Cerebellar nuclear complex (tissue), 1 donor: ENCODE results near the gene COMMD1.
"Not testable (repeated sequence)": the region's sequence is repeated elsewhere in the genome, so short reads cannot be mapped to it uniquely, and the experiment has no call there.

Experiments
- DNase-seq, 2 experiments: peaks; one replicate each; lab custom pipeline; 2025; lab: John Stamatoyannopoulos, UW

COMMD1 gene

DNA sequence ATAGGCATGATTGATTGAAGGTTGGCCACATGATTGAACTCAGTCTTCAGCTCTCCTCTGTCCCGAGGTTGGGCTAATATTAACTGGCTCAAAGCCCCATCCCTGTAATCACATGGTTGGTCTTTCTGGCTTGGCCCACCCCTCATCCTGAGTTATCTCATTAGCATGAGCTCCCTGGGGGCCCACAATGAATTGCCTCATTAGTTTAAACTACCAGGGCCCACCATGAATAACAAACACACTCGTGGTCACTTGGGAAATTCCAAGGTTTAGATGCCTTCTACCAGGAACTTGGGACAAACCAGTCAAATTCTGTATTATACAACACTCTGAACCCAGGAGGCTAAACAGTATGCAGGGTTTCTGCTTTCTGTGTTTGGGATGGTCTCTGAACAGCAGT, 168.8 kb downstream of the COMMD1 start:
- no peak for DNase-seq

DNA sequence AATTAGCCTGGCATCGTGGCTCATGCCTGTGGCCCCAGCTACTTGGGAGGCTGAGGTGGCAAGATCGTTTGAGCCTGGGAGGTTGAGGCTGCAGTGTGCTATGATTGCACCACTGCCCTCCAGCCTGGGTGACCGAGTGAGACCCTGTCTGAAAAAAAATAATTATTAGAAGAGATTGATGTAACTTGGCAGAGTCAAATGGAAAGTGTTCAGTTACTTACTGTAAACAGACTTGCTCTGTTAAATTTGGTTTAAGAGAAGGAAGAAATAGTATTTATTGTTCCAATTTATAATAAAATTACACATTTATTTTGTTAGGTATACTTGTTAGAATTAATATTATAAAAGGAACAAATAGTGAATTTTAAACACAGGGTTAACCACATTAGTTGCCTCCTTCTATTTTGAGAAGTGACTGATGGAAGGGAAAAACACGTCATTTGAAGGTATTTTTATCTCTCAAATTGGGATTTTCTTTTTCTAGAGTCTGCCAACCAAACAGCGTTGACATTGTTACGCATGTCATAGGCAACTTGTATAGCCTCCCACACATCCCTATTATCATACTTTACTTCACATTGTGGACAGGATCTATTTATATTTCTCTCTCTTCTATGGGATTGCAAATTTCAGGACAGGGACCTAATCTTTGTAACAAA, 171.6 kb downstream of the COMMD1 start:
- no peak for DNase-seq

DNA sequence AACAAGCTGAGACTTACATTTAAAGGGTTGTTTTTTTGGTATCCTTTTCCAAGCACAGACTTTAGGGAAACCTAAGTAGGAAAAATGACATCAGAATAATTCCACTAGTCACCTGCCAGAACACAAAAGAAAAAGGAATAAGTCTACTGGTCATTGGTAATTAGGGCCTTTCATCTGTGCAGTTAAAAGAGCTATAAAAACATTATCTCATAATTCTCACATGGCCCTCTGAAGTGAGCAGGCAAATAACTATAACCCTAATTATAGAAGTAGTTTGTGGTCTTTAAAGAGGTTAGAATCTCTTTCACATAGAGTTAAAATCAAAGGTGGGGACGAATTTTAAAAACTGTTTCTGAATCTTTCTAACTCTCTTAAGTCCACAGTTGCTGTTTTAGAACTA, 179.3 kb downstream of the COMMD1 start:
- DNase-seq, result no peak

DNA sequence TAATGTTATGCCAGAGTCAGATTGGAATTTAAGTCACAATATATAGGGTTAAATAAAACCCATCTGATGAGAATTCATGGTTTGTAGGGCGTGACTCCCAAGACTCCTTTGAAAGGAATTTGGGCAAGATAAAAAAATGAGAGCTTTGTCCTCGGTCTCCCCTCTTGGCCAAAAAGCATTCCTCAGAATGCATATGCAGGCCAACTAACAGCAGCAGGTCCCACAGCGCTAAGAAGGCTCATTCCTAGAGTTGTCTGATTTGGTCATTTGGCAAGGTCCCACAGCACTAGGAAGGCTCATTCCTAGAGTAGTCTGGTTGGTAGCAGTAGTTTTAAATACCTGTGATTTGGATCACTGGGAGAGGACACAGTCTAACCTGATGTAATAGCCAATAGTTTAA, 184.2 kb downstream of the COMMD1 start:
- DNase-seq, result no peak

DNA sequence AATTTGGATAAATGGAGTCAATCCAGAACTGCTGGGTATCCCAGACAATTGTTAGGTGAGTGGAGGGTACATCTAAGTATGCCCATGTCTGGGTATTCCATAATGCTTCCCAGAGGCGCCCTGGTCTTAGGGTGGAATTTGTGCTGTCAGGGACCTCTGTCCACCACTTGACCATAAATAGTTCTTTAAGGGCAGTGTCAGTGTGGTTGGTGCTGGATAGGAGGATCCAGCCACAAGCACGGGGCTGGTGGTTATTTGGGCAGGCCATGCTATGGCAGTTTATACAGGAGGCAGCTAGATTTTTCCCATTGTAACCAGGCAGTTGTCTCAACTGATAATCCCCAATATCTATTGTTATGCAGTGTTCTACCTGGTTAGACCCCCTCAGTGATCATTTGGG, 186.0 kb downstream of the COMMD1 start:
- DNase-seq, result no peak

DNA sequence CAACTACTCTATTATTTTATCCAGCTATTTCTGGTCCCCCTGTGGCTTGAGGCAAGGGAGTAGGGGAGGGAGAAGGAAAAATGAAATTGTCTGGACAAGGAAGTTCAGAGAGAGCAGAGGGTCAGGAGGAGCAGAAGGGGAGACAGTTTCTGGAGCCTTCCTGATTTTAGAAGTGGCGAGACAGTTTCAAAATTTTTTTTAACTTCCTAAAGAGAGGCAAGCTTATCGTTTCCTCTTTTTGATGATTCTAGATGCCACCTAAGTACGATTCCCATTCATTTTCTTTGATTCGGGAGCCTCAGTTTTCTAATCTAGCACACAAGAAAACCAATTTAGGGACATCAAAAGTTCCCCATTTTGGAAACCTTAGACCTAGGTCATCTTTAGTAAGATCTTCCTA, 193.6 kb downstream of the COMMD1 start:
- DNase-seq, result no peak

DNA sequence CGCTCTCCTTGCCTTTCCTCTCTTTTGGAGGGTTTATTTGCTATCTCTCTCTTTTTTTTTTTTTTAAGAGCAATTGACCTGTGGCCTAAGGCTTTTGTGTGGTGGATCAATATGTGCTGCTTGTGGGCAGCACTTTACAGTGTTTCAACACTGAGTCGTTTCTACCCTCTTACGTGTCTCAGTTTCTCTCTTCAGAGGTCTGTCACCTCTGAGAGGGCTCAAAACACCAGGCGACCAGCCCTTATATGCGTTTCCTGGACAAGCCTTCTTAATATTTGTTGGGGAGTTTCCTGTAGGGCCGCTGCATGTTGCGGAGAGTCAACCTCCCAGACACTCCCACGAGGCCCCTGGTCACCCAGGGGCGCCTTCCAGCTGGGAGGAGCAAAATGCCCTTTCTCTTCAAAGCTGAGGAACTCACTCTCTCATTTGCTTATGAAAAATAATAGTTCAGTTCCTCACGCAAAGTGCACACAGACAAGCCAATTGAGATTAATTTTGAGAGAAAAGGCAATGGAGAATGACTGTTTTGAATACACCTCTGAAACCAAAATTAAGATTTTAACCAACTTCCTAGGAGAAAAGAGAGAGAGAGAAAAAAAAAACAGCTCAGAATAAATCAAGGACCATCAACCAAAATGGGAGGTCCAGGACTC, 194.2 kb downstream of the COMMD1 start:
- no peak for DNase-seq

DNA sequence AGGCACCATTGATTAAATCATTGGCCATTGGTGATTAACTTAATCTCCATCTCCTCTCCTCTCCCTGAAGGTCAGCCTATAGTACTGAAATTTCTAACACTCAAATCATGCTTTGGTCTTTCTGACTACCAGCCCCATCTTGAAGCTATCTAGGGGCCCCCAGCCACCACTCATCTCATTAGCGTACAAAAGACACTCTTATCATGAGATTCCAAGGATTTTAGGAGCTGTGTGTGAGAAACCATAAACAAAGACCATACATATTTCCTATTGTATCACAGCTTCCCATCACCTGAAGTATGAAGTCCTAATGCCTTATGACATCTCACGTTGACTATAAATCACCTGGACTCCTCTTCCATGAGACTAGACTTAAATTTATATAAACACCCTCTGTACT, 196.4 kb downstream of the COMMD1 start:
- DNase-seq, result no peak

DNA sequence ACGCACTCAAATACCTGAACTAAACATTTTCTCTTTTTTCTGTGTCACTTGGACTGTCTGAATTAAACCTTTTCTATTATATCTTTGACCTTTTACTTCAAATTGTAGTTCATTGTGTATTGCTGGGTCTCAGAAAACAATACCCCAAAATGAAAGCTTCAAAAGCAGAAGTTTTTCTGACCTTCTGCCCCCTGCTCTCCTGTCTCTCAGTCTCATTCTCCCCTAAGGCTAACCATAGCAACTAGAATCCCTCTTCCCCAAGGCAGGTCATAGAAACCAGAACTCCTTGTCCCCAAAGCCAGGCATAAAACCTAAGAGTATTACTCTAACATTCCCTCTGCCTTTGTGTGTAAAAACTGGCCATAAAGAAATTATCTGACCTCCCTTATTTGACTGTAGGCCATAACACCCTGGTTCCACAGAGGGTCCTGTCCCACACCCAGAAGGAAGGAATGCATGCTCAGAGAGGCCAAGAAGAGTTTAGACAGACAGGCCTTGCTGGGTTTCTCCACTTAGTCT, 197.0 kb downstream of the COMMD1 start:
- no peak for DNase-seq

DNA sequence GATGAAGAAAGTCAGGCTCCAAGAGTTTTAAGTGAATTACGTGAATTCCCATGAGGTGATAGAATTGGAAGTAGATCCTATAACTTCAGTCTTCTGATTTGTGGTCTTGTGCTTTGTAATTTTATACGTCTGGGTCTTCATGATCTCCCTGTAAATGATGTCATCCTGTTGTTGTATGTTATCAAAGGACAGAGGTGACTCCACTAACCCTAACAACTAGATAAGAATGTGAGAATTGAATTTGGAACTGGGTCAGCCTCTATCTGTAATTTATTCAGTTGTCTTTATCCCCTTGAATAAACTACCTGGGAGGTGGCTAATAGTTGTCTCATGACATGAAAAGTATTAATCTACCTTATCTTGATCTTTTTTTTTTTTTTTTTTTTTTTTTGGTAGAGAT, 204.1 kb downstream of the COMMD1 start:
- DNase-seq, result no peak

DNA sequence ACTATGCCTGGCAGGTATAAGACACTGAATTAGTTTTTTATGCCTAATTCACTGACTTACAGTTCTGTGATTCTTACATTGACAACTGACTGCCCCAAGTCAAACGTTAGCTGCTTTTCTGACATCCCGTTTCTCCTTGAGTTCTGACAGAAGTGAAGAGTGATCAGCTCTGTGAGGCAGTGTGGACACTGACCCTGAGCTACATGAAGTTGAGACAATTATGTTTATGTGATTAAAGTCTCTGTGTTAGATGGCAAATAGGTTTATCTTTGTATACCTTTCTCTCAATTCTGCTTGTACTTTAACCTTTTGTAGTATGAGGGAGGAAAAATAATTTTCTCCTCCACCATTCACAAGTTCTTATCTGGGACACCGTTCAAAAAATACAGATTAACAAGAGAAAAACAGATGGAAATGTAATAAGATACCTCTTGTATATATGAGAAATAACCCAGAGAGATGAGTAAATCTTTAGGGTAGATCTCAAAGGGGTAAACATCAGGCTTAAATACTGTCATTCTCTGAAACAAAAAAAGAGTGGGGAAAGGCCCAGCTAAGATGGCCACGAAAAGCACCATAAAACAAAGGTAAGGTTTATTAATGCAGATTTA, 205.0 kb downstream of the COMMD1 start:
- DNase-seq, result no peak

DNA sequence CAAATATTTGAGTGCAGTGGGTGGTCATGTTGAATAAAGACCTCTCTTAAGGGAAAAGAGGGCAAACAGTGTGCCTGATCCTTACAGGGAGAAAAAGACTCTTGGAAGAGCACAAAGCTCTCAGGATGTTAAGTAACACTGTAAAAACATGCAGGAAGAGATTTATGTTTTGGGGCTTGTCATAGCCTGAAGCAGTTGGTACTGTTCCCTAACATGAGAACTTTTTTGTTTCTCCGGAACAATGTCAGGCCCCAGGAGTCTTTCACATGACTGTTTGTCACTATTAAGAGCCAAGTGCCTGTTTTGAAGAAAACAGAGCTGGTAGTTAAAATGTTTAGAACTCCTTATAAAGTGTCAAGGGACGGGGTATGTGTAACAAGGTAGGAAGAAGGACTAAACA, 206.7 kb downstream of the COMMD1 start:
- DNase-seq, result no peak

DNA sequence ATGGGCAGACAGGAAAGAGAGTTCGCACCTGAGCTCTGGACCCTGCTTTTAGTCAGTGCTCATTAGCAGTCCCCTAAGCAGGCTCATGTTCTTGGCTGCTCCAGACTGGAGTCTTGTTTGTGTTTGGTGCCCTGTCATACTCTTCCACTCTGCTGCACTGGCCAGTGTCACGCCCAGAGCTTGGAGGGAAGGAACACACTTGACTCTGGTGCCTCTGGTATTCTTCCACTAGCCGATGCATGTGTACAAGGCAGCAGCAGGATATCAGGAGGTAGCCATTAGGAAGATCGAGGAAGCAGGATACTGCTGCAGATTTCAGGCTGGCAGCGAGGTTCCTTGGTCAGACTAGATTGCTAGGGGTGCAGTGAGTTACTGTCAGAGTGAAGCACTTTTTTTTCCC, 209.1 kb downstream of the COMMD1 start:
- no peak for DNase-seq

DNA sequence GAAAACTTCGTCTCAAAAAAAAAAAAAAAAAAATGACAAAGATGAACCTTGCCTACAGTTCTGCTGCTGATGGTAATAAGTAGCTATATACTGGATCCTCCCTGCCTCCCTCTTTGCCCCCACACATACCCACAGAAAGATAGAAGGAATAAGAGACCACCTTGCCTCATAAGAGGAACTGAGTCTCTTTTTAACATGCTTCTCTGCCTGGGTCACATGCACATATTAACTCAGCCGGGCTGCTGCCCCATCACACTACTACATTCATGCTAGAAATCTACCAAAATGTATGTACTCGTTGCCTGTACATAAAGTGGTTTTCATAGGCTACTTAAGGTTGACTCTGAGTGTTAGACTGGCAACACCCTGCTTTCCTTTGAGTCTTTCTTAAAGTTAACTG, 211.5 kb downstream of the COMMD1 start:
- DNase-seq, result no peak

DNA sequence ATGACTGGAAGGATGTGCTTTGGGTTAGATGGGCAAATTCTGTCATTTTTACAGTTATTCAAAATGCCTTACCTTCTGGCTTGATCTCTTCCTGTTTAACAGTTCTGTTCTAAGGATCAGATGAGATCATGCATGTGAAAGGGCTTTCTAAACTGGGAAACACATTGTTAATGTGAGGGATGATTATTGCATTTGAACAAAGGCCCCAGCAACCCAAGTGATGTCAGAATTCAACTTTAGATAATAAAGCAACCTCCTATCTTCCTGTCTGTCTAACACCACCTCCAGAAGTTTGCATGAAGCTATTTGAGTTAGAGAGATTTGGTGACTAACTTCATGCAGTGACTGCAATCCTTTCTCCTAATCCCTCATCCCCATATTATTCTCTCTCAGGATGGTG, 212.7 kb downstream of the COMMD1 start:
- DNase-seq, result no peak

DNA sequence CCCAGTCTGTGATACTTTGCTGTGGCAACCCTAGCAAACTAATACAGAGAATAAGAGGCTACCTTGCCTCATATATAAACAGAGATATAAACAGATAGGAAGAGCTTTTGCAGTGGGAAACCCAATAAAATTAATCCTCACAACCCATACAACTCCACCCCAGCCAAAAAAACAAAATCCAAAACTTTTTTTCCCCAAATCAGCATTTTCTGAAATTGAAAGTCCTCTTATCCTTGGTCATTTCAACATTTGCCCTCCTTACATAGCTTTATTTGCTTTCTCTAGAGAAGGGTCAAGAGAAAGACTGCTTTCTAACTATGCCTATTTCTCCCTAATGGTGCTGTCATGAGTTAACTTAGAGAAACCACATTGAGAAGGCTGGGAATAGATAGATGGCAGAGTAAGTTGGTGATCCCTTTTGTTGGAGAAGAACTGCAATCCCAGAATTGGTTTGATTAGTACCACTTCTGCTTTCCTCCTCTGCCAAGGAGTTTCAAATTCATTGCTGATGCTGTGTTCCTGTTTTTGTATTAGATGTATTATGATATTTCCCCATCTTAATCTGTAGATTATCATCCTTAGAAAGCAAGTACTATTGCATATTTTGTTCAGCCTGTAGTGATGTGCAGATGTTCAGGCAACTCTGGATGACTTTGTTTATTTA, 214.0 kb downstream of the COMMD1 start:
- no peak for DNase-seq

DNA sequence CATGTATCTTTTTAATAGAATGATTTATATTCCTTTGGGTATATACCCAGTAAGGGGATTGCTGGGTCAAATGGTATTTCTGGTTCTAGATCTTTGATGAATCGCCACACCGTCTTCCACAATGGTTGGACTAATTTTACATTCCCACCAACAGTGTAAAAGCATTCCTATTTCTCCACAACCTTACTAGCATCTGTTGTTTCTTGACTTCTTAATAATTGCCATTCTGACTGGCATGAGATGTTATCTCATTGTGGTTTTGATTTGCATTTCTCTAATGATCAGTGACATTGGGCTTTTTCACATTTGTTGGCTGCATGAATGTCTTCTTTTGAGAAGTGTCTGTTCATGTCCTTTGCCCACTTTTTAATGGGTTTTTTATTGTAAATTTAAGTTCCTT, 220.8 kb downstream of the COMMD1 start:
- not testable (repeated sequence) for DNase-seq

DNA sequence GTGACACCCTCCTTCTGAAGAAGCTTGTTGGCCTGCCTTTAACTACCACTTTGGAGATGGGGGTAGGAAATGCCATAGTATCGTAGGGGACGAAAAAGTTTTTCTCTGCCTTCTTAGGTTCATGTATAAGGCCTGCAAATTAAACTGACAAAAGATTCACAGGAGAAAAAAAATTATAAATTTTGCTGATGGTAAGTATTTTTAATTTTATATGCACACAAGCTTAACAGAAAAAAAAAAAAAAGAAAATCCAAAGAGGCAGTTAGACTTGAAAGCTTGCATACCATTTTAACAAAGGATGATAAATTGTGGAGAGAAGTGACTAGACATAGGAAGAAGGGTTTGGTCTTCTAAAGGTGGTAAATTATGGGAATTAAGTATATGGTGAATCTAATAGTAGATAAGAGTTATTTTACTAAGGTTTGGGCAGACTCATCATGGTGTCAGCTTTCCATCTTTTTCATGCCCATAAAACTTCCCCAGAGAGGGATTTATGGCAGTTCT, 227.9 kb downstream of the COMMD1 start:
- no peak for DNase-seq

DNA sequence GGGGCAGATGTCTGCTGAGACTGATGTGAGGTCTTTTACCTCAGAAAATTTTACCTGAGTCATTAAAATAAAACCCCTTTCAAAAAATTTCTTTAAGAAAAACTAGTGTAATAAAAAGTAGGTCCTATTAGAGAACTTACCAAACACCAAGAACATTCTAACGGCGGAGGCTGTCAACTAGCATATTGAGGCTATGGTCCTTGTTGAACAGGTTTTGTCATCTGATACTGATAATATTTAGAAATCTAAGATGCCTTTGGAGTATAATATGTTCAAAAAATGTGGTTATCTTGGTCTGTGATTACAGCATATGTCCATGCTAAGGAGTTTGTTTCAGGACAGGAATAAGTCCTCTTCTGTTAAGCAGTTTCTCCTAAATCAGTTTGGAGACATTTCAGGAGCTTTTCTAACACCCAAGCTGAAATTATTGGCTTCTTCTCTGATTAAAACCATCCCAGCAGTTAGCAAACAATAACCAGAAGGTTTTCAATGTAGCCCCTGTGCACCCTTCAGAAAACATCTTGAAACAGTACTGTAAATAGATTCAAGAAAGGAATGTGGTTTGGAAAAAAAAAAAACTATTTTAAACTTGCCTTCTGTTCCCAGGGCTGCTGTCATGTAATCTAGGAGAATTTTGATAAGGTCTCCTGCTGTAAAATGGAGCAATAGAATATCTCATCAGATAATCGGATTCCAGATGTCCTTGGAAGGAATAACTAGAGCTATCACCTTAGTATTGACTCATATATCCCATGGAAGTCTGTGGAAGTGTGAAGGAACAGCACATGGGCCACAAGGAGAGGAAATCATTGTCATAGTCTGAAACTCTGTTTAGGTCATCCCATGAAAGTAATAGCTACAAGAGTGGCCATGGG, 231.7 kb downstream of the COMMD1 start:
- no peak for DNase-seq

DNA sequence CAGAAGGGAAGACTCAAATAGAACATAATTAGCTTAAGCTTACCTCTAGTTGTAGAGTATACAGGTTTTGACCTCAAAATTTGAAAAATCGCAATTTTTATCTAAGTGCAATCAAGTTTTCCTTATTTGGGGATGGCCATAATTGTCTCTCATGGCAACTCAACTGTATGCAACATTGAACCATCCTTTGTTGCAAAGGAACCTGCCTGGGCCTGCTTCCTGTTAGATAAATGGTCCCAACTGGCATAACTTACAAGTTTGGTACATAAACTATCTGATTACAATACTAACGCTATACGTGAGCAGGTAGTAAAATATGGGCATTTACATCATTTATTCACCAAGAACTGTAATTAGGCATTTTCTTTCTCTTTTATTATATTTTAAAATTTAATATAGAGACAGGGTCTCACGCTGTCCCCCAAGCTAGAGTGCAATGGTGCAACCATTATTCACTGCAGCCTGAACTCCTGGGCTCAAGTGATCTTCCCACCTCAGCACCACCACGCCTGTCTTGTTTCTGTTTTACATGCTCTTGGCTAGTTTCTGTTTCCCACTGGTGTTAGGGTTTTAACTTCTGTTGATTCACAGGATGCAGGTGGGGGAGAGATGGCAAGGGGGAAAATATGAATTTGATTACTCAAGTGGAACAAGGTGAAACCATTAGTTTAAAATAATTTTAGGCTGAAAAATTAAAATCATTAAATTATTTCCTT, 235.1 kb downstream of the COMMD1 start:
- no peak for DNase-seq

DNA sequence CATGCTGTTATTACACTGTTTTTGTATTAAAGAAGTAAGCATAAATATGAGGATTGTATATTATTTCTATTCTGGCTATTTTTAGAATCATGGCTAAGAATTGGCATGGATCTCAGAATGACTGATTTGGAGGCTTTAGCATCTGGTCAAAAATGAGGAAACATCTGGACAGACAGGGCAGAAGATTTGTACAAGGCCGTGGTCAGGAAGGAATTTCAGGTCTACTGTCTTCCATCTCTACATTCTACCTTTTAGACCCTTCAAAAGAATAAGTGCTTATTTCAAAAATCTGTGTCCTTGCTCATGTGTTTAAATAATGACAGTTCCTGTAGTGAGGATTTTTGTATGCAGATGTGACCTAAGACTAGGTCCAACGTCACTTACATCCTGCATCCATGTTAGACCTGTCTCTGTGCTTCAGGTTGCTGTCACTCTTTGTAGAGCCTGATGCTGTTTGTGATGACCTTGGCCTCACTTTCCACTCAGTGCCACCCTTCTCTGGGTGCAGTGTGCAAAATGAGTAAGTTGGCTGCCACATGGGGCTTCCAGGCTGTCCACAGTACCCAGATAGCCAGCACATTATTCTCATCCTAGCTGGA, 235.8 kb downstream of the COMMD1 start:
- DNase-seq, result no peak
